CD4-positive, alpha-beta T cell treated with Interleukin-21 for 1 hour (primary cell): ENCODE results near the gene AMZ1.

ENCODE experiments used
- DNase-seq: peaks from one replicate; pipeline ENCODE4 v3.0.0-alpha.2; 2020

Gene AMZ1

GRCh38 chr7:2687881-2688318 lies at the start of gene AMZ1:
AMZ1 (plus strand) TSS chr7:2688202; CDS start chr7:2700452, 12,250 bp downstream.
- DNase-seq = no peak

GRCh38 chr7:2638224-2638991 lies 49.6 kb upstream of the AMZ1 start:
- DNase-seq = no peak

- no peak for DNase-seq
Observed at GRCh38 chr7:2639181-2639681, 48.8 kb upstream of the AMZ1 start.

- DNase-seq = no peak
Observed at GRCh38 chr7:2639695-2640481, 48.1 kb upstream of the AMZ1 start.

- no peak for DNase-seq
Observed at GRCh38 chr7:2640482-2640830, 47.5 kb upstream of the AMZ1 start.

- DNase-seq = no peak
Observed at GRCh38 chr7:2640846-2641316, 47.1 kb upstream of the AMZ1 start.

- DNase-seq = no peak
Observed at GRCh38 chr7:2641406-2642393, 46.3 kb upstream of the AMZ1 start.

- no peak for DNase-seq
Observed at GRCh38 chr7:2643386-2644219, 44.4 kb upstream of the AMZ1 start.

GRCh38 chr7:2644220-2644561 lies 43.8 kb upstream of the AMZ1 start:
- no peak for DNase-seq

GRCh38 chr7:2644562-2645273 lies 43.3 kb upstream of the AMZ1 start:
- no peak for DNase-seq

GRCh38 chr7:2645274-2645868 lies 42.6 kb upstream of the AMZ1 start:
- DNase-seq = peak; percentile 45

- DNase-seq = no peak
Observed at GRCh38 chr7:2646336-2646679, 41.7 kb upstream of the AMZ1 start.

GRCh38 chr7:2646680-2647571 lies 41.1 kb upstream of the AMZ1 start:
- DNase-seq = no peak

- DNase-seq = no peak
Observed at GRCh38 chr7:2647594-2648172, 40.3 kb upstream of the AMZ1 start.

- DNase-seq = no peak
Observed at GRCh38 chr7:2649139-2649838, 38.7 kb upstream of the AMZ1 start.

- no peak for DNase-seq
Observed at GRCh38 chr7:2649991-2650390, 38.0 kb upstream of the AMZ1 start.

GRCh38 chr7:2650451-2650850 lies 37.6 kb upstream of the AMZ1 start:
- DNase-seq = no peak

GRCh38 chr7:2651336-2651735 lies 36.7 kb upstream of the AMZ1 start:
- DNase-seq = no peak
